ENCODE measurements around the gene IQCF5.
"Not testable (repeated sequence)": the region's sequence is repeated elsewhere in the genome, so short reads cannot be mapped to it uniquely, and the experiment has no call there.

Gene IQCF5

DNA sequence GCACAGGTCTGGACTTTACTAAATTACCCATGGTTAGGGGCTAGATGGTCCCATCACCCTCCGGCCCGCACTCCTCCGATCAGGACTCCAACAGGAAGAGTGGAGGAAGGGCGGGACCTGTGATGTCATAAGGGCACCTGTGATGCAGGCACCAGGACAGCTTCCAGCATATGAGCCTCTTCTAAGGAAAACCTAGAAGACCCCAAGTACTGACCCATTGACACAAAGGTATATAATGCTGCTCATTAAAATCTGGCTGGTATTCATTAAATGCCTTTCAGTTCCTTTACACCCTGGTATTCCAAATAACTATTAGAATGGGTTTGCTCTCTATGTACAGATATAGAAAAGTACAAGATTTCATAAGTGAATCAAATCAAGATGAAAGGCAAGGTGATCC, at the start of gene IQCF5:
TSS of gene IQCF5 (minus strand) at position 101 of the 400 bp plus-strand sequence. CDS start at position 31, 70 bp downstream.
- DNase-seq (ENCODE audit: low spot score) = no peak

DNA sequence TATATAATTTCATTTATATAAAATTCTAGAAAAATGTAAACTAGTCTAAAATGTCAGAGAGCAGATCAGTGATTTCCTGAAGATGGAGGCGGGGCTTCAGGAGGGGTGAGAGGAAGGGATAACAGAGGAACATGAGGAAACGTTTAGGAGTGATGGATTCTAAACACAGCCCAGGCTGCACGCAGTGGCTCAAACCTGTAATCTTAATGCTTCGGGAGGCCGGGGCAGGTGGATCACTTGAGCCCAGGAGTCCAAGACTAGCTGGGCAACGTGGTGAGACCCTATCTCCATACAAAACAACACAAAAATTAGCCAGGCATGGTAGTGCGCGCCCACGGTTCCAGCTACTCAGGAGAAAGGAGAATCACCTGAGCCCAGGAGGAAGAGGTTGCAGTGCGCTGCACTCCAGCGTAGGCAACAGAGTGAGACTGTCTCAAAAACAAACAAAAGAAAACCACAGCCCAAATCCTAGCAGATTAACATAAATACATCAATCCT, 45.7 kb upstream of the IQCF5 start:
- no peak for DNase-seq (ENCODE audit: low spot score)

DNA sequence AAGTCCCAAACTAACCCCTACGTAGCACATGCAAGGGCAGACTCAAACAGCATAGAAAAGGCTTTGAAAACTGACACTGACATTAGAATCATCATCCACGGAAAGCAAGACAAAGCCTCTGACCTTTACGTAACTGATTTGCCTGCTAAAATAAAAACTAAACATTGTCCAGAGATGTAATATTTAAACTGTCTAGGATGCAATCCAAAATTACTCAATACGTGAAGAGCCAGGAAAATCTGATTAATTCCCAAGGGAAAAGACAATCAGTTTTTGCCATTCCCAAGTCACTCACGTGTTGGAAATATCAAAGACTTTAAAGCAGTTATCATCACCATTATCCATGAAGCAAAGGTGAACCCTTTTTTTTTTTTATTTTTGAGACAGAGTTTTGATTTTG, 41.0 kb upstream of the IQCF5 start:
- no peak for DNase-seq (ENCODE audit: low spot score)

DNA sequence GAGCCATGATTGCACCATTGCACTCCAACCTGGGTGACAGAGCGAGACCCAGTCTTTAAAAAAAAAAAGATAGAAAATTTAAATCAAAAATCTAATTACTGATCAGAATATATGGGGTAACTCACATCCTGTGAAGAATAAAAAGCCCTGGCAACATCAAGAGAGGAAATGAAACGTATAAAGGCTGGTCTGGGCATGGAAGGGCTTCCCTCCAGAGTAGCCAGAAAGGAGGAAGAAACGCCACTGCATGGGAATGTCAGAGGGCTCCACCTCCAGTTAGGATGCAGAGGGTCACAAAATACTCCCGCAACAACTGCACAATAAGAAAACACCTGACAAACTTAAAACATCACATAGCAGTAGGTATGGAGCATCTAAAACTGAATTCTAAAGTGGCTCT, 32.6 kb upstream of the IQCF5 start:
- no peak for DNase-seq (ENCODE audit: low spot score)

DNA sequence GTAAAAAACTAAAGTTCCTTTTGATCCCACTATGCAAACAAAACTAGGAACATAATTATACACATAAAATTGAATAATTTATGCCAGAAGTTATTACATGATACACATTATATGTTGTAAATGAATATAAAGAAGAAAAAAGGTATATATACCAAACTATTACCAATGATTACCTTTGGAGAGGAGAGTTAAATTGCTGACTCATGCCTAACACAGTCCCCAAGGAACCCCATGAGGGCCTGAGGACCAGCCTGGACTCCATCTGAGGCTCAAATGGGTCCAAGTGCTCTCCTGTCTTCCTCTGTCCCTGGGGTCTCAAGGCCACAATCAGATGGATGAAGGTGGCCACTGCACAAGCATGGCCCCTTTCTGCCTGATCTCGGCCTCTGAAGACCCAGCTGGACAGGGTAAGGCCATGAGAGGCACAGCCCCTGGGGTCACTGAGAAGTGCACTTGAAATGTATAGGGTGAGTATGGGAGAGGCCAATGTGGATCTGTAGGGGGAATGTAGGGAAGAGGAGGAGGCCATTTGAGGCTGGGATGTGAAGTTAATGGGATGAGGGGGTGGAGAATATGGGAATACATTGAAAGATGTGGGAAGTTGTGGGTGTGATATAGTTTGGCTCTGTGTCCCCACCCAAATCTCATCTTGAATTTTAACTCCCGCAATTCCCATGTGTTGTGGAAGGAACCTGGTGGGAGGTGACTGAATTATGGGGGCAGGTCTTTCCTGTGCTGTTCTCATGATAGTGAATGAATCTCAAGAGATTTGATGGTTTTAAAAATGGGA, 28.8 kb upstream of the IQCF5 start:
- no peak for DNase-seq (ENCODE audit: low spot score)

DNA sequence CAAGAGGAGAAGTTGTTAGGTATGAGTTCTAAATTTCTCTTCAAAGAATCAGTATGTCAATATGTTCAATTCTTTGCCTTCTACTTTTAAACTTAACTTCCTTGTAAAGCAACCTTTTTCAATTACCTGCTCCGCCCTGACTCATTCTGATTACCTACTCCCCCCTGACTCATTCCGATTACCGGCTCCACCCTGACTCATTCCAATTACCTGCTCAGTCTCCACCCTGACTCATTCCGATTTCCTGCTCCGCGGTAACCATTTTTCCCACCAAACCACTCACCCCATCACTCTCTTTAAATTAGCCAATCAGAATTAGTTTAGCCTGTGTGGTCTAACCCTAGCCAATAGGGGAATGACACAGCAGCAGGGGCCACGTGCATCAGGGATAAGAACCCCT, 27.0 kb upstream of the IQCF5 start:
- DNase-seq (ENCODE audit: low spot score) = not testable (repeated sequence)

DNA sequence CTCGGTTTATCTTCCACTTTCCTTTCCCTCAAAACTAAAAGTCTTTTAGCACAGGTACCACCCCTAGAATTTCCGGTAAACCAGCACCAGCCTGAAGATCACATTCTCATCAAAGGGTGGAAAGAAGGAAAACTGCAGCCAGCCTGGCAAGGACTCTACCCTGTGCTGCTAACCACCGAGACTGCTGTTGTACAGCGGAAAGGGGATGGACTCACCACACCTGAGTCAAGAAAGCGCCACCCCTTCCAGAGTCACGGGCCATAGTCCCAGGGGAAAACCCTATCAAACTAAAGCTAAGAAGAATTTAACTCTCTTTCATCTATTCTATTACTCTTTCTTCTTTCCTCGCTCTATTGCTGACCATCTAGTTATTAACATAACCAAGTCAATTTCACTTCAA, 24.6 kb upstream of the IQCF5 start:
- not testable (repeated sequence) for DNase-seq (ENCODE audit: low spot score)

DNA sequence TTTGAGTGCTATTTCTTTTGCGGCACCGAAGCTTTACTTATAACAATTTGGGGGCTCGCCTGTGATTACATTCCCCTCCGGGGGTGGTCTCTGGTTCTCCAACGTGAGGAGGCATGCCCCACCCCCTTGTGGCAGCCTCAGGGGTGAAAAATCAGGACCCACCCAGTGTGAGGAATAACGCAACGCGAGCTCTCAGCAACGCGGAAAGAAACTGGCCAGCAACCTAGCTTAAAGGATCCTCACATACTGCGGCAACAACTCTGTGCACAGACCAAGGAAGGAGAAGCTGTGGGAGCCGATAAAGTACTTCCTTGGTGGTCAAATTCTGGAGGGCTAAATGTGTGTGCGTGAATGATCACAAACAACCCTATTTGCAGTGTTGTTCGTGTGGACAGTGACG, 22.0 kb upstream of the IQCF5 start:
- no peak for DNase-seq (ENCODE audit: low spot score)

DNA sequence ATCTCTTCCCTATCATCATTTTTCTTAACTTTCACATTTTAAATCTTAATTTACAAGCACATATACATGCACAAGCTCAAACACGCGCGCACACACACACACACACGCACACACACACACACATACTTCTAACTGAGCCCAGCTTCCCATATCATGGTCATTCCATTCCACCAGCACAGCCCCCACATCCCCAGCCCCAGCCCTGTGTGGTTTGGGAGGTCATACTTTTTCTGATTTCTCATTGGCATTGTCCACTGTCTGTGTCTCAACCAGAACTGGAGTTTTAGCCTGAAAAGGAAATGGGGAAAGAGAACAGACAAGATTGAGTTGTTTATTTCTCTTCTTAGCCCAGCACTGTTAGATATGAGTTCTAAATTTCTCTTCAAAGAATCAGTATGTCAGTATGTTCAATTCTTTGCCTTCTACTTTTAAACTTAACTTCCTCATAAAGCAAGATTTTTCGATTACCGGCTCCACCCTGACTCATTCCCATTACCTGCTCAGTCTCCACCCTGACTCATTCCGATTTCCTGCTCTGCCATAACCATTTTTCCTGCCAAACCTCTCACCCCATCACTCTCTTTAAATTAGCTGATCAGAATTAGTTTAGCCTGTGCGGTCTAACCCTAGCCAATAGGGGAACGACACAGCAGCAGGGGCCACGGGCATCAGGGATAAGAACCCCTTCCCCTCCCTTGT, 21.4 kb upstream of the IQCF5 start:
- DNase-seq (ENCODE audit: low spot score) = no peak

DNA sequence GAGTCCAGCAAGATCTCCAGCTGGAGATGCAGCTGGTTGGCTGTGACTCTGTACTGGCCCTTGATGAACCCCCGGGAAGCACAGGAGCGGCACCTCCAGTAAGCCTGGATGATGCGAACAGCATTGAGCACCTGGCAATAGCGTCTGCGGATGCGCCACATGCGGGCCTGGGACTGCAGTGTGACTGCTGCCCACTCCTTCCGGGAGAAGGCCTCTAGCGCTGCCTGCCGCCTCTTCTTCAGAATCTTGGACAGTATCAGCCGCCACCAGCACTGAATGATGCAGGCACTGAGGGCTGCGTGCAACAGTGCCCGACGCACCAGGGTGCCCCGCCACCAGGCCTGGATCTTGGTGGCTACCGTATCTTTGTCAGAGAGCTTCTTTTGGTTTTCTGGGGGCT, 19.5 kb upstream of the IQCF5 start:
- no peak for DNase-seq (ENCODE audit: low spot score)

DNA sequence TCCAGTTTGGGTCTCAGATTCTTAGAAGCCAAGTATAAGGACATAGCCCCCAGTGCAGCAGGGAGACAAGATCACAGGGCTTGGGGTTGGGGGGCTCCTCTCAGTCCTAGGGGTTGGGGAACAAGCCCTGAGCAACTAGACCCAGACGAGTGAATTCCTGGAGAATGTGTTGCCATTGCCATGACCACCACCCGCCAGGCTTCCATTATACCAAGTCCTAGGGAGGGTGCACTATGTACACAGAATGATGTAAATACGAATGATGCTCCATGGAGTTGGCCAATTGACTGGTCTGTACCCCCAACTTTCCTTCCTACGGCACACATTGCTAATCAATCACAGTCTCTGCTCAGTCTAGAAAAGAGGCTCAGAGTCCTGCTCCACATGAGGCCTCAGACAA, 19.0 kb upstream of the IQCF5 start:
- DNase-seq (ENCODE audit: low spot score) = no peak

DNA sequence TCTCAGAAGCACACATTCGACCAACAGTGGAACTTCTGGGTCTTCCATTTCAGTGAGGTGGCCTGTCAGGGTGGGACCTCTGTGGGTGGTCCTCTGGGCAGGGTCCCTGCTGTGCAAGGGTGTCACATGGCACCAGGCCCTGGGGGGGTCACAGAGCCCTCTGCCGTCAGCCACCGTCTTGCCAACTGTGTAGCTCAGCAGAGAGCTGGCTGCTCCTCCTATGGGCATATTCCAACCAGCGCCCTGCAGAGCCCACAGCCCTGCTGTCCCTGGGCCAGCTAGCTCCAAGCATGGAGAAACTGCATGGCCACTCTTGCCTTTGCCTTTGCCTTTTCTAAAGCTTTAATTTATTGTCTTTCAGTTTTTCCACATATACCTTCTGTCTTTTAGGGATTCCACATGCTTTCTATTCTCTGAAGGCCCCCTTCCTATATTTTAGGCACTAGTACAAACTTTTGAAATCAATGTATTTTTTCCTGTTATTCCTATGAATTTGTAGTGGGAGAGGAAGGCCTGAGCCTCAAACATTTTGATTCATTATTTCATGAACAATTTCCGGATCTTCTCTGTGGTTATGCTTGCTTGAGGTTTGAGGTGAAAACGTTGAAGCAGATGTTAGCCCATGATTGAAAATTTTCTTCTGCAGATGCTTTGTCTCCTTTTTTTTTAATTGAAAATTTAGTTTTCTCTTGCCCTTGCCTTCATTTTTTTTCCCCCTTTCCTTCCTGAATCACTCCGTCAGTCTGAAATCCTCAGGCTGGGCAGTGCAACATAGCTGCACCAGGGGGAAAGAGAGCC, 16.0 kb upstream of the IQCF5 start:
- DNase-seq (ENCODE audit: low spot score) = peak; percentile 62

DNA sequence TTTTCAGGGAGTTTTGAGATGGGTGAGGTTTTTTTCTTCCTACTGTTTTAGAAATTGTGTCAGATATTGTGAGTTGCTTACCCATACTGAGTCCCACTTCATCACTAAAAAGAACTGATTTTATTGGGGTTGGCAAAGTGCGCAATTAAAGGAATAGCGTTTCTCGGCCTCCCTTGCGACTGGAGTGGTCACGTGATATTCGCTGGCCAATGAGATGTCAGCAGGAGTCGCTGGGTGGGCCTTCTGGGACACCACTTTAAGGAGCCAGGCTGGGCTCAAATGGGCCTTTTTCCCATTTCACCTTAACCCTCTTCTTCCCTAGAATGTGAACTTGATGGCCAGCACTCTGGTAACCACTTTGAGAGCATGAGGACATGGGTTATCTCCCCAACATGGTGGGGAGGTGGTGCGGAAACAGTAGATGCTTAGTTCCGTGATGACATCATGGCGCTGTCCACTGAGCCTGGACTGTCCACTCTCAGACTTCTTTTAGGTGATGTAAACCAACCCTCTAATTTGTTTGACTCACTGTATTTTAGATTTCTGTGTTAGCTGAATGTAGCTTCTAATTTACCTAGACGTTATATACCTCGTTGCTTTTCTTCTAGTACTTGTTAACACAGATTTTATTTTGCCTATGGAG, 13.2 kb upstream of the IQCF5 start:
- DNase-seq (ENCODE audit: low spot score) = no peak

DNA sequence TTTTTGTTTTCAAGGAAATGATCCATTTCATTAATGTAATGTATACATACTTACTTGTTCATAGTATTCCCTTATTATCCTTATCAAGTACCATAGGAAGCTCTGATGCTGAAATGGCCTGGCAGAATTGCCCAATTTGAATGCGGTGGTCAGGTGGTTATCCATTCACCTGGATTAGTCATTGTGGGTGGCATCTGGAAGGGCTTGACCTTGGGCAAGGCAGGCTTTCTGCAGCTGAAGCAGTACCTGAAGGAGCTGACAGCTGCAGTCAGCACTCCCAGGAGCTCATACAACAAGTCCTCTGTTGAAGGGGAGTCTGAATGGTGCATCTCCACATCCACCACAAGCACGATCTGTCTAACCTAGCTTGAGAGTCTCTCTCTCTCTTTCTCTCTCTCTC, 12.2 kb upstream of the IQCF5 start:
- DNase-seq (ENCODE audit: low spot score) = no peak

DNA sequence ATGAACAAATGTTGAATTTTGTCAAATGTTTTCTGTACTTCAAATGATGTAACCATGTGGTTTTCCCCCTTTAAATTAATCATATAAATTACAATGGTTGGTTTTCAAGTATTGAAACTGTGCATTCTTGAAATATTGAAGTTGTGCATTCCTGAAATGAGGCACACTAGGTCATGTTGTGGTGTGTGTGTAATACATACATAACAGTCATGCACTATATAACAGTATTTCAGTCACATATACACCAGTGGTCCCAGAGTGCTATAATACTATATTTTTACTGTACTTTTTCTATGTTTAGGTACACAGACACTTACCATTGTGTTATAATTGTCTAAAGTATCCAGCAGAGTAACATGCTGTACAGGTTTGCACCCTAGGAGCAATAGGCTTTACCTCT, 11.0 kb upstream of the IQCF5 start:
- DNase-seq (ENCODE audit: low spot score) = no peak

DNA sequence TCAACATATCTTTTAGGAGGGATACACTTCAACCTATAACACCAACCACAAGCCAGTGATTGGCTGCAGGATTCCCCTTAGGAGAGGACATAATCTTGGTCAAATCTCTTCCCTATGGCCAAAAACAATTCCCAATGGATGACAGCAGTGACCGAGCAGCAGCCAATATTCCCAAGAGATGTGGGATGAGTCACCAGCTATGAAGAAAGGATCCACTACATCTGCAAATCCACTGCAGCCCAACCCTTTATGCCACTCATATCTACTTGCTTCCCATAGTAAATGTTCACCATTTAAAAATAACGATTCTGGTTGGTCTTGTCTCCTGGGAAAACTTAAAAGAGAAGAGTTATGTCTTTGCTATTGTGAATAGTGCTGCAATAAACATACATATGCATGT, 4.5 kb upstream of the IQCF5 start:
- DNase-seq (ENCODE audit: low spot score) = no peak

DNA sequence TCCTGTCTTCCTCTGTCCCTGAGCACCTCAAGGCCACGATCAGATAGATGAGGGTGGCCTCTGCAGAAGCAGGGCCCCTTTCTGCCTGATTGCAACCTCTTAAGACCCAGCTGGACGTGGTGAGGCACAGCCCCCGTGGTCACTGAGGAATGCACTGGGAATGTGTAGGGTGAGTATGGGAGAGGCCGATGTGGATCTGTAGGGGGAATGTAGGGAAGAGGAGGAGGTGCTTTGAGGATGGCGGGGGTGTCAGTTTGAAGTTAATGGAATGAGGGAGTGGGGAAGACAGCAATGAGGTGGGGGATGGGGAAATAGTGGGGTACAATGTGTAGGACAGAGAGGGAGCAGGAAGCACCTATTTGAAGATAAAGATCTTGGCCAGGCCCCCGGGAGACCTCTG, 785 bp upstream of the IQCF5 start:
- no peak for DNase-seq (ENCODE audit: low spot score)

DNA sequence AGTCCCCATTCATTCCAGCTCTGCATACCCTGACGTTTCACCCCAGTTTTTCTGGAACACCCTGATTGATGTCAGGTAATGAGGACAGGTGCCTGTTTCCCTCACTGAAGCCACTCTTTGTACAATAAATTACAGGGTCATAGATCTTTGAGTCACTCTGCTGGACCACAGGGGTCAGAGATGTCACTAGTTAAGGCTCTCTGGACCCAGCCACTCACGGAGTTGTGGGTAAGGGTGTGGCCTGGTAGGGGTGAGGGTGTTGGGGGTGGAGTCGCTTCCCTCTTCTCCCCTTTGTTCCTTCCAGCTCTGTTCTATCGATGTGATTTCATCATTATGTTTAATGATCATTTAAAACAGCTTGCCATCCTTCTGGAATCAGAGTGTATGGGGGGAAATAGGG, 512 bp downstream of the IQCF5 start:
- DNase-seq (ENCODE audit: low spot score) = no peak

DNA sequence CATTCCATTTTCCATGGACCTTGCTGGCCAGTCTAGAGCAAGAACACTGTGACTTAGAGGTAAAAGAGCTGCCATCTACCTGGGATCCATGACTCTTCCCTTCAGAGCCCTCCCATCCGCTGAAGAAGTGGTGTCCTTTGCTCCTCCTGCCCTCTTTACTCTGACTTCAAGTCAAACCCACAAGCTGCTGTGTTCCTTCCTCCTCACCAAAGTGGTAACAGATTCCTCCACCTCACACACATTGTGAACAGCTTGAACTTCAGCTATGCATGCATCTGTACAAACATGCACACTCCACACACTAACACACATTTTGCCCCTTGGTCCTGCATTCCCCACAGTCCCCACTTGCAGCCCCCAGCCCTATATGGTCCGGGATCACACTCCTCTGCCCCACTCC, 990 bp downstream of the IQCF5 start:
- no peak for DNase-seq (ENCODE audit: low spot score)

DNA sequence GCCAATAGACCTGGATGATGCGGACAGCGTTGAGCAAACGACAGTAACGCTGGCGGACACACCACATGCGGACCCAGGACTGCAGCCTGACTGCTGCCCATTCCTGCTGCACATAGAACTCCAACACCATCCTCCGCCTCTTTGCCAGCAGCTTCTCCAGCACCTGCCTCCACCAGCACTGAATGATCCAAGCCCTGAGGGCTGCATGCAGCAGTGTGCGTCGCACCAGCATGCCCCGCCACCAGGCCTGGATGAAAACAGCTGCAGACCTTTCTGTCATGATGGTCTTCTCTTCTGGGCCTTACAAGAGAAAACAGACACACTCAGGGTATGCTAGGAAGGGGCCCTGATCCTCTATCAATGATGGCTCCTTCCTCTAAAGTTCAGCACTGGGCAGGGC, 1.5 kb downstream of the IQCF5 start:
- DNase-seq (ENCODE audit: low spot score) = no peak

DNA sequence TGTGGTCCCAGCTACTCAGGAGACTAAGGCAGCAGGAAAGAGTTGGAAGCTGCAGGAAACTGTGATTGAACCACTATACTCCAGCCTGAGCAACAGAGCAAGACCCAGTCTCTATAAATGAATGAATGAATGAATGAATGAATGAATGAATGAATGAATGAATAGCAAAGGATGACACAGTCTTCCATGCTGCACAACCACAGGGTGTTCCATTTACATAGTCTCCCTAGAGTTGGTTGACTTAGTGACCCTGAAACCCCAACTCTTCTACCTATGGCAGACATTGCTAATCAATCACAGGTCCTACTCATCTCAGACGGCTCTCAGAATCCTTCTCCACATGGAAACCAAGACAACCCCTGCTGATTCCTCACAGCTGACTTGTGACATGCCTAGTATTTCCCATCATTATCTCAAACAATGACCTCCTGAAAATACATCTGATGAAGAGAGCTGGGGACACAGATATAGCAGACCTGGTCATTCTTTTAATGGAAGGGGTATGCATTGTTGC, 2.1 kb downstream of the IQCF5 start:
- DNase-seq (ENCODE audit: low spot score) = no peak

DNA sequence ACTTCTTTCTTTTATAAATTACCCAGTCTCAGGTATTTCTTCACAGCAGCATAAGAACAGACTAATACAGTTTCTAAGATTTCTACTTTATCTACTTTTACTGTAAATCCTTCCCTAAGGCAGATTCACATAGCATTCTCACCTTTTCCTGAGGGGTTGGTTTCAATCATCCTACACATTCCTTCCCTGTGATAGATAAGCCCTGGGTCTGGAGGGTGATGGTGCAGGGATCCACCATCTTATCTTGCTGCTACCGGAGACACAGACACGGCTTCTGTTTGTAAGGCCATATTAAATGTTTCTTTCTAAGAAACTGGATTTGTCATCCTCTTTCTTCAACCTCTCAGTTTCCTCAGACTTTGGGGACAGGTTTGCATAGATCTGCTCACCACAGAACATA, 6.1 kb downstream of the IQCF5 start:
- no peak for DNase-seq (ENCODE audit: low spot score)

Data from cerebellar cortex (tissue), 1 donor.